Amygdala (tissue), 56 donors: ENCODE results near the gene ASXL1.
"Not testable (repeated sequence)": the region's sequence is repeated elsewhere in the genome, so short reads cannot be mapped to it uniquely, and the experiment has no call there.

Experiments used
- DNase-seq, 56 donors: peaks; one replicate each; lab custom pipeline; 2025; lab: John Stamatoyannopoulos, UW

ASXL1 gene

GRCh38 chr20:32357869-32358631 lies at the start of gene ASXL1:
TSS of gene ASXL1 (plus strand) at chr20:32358331. CDS start at chr20:32358776, 445 bp downstream.
- peak; percentile 74 to 98 (median 96) for DNase-seq

GRCh38 chr20:32312718-32313424 lies 45.3 kb upstream of the ASXL1 start:
- no peak for DNase-seq

GRCh38 chr20:32314768-32315167 lies 43.4 kb upstream of the ASXL1 start:
- DNase-seq: no peak

- DNase-seq: no peak
These were observed 42.7 kb upstream of the ASXL1 start for GRCh38 chr20:32315399-32315798.

- DNase-seq: no peak
These were observed 42.2 kb upstream of the ASXL1 start for GRCh38 chr20:32315891-32316290.

DNA sequence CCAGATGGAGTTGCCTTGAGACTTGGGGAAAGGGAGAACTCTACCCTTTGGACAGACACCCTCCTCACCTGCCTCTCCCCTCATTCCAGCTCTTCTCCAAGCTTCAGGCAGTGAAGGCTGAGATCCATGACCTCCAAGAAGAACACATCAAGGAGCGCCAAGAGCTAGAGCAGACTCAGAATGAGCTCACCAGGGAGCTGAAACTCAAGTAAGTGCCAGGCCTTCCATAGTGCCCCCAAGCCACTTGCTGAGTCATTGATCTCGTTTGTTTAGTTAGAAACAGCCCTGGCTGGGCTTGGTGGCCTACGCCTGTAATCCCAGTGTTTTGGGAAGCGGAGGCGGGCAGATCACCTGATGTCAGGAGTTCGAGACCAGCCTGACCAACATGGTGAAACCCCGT lies 41.5 kb upstream of the ASXL1 start:
- DNase-seq: no peak

- DNase-seq: no peak
These were observed 39.0 kb upstream of the ASXL1 start for GRCh38 chr20:32319100-32319499.

GRCh38 chr20:32320305-32320704 lies 37.8 kb upstream of the ASXL1 start:
- DNase-seq: no peak

DNA sequence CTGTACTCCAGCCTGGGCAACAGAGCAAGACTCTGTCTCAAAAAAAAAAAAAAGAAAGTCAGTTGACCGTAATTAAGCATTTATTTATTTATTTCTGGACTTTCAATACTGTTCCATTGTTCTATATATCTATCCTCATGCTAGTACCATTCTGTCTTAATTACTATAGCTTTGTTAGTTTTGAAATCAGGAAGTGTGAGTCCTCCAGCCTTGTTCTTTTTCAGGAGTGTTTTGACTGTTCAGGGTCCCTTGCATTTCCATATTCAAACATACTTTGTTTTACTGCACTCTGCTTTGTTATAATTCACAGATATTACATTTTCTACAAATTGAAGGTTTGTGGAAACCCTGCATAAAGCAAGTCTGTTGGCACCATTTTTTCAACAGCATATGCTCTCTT lies 36.7 kb upstream of the ASXL1 start:
- no peak for DNase-seq

- not testable (repeated sequence) for DNase-seq
These were observed 35.9 kb upstream of the ASXL1 start for GRCh38 chr20:32322260-32322659.

DNA sequence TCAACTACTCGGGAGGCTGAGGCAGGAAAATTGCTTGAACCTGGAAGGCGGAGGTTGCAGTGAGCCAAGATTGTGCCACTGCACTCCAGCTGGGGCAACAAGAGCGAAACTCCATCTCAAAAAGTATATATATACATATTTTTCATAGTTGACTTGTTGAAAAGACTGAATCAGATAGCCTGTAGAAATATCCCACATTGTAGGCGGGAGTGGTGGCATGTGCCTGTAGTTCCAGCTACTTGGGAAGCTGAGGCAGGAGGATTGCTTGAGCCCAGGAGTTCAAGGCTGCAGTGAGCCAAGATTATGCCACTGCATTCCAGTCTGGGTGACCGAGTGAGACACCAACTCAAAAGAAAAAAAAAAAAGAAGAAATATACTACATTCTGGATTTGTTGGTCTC lies 34.4 kb upstream of the ASXL1 start:
- not testable (repeated sequence) for DNase-seq

DNA sequence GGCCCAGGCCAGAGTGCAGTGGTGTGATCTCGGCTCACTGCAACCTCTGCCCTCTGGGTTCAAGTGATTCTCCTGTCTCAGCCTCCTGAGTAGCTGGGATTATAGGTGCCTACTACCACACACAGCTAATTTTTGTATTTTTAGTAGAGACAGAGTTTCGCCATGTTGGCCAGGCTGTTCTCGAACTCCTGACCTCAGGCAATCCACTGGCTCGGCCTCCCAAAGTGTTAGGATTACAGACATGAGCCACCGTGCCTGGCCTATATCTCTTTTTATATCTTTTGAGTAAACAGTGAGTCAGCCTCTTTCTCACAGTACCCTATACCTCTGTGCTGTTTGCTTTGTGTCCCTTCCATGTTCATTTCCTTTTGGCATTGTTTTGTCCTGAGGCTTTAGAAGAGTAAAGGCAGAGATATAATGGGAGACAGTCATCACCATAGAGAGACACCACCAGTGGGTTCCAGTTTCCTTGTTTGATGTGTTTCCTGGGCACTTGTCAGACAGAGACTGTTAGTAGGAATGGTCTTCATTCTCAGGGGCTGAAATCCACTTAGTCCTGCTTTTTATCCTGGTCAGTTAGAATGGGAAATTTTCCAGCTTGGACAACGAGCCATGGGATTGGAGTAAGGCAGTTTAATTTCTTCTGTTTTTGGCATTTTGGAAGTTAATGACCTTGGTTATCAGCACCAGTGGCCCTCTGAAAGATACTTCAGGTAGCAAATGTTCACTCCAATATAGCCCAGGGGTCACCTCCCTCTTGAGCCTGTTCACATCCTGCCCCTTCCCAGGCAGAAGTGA lies 32.2 kb upstream of the ASXL1 start:
- no peak for DNase-seq

DNA sequence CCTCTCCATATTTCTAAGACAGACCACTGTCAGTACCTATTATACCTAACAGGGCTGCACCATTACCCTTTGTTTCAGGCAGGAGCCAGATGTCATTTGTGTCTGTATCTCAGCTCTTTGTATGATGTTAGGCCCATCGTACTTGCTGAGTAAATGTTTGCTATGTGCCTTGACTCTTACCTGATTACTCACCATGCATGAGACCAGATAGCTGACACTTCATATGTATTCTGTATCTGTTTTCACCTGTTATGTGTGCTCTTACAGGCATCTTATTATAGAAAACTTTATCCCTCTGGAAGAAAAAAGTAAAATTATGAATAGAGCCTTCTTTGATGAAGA lies 31.7 kb upstream of the ASXL1 start:
- no peak for DNase-seq

- DNase-seq: peak in 1 of 56 donors; percentile 7
These were observed 30.9 kb upstream of the ASXL1 start for GRCh38 chr20:32327087-32327681.

DNA sequence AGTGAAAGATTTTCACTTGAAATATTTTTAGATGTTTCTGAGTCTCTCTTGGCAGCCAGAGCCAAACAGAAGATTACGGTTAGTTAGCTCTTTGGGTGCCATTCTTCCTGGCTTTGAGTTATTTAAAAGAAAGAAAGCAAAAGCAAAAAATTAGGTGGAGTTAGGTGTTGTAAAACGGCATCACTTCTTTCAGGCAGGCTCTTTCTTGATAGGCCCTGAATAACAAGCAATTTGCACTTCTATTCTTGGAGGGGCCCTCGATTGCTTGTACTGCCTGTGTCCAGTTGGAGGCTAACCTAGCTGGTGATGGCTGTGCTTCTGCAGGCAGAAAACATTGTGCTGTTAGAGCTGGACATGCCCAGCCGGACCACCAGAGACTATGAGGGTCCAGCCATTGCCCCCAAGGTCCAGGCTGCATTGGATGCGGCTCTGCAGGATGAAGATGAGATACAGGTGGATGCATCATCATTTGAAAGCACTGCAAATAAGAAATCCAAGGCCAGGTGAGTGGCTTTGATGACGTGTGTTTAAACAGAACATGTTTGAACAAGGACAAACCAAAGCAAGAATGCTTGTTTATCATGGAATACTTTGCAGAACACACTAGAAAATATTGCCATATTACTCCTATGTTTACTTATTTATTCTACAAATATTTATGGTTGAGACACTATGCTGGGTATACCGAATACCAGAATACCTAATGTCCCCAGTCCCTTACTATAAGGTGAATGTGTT lies 28.1 kb upstream of the ASXL1 start:
- no peak for DNase-seq

GRCh38 chr20:32330555-32330897 lies 27.6 kb upstream of the ASXL1 start:
- DNase-seq: no peak

GRCh38 chr20:32332614-32333013 lies 25.5 kb upstream of the ASXL1 start:
- DNase-seq: peak in 4 of 56 donors; percentile 3 to 13 (median 8)

GRCh38 chr20:32333181-32333987 lies 24.7 kb upstream of the ASXL1 start:
- no peak for DNase-seq
